ENCODE measurements around the gene CLEC4C.

GRCh38 chr12:7781274-7781673 is 34.1 kb upstream of the CLEC4C start:
- TF ChIP-seq CTCF (conservative IDR thresholded peaks at IDR 0.05 in 1 of 2, IDR thresholded peaks at IDR 0.05 in 1 of 2; ENCODE audit: low read depth in 1 of 2, low read length in 2 of 2) (no peak), EZH2 (IDR thresholded peaks at IDR 0.05; ENCODE audit: low read length, missing control alignments) (no peak)
